Embryonic facial prominence (tissue), 1 donor: ENCODE results near the gene SLC45A1.

Source experiments
- DNase-seq: peaks from one replicate; pipeline ENCODE4 v3.0.0-alpha.2; 2016; ENCODE audit errors: extremely low spot score

SLC45A1 gene

DNA sequence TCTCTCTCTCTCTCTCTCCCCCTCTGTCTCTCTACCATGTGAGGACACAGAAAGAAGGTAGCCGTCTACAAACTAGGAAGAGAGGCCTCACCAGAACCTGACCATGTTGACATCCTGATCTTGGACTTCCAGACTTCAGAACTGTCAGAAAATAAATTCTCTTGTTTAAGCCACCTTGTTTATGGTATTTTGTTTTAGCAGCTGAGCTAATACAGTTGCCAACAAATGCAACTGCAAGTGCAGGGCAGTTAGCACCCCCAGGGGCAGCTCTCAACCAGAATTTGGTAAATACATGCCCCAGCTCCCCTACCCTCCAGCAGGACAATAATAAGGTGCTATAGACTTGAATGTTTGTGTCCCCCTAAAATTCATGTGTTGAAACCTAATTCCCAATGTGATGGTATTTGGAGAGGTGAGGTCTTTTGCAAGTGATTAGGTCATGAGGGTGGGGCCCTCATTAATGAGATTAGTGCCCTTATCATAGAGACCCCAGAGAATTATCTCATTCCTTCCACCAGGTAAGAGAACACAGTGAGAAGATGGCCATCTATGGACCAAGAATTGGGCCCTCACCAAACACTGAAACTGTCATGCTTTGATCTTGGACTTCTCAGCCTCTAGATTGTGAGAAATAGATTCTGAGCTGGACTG, 6.7 kb upstream of the SLC45A1 start:
- DNase-seq = no peak

DNA sequence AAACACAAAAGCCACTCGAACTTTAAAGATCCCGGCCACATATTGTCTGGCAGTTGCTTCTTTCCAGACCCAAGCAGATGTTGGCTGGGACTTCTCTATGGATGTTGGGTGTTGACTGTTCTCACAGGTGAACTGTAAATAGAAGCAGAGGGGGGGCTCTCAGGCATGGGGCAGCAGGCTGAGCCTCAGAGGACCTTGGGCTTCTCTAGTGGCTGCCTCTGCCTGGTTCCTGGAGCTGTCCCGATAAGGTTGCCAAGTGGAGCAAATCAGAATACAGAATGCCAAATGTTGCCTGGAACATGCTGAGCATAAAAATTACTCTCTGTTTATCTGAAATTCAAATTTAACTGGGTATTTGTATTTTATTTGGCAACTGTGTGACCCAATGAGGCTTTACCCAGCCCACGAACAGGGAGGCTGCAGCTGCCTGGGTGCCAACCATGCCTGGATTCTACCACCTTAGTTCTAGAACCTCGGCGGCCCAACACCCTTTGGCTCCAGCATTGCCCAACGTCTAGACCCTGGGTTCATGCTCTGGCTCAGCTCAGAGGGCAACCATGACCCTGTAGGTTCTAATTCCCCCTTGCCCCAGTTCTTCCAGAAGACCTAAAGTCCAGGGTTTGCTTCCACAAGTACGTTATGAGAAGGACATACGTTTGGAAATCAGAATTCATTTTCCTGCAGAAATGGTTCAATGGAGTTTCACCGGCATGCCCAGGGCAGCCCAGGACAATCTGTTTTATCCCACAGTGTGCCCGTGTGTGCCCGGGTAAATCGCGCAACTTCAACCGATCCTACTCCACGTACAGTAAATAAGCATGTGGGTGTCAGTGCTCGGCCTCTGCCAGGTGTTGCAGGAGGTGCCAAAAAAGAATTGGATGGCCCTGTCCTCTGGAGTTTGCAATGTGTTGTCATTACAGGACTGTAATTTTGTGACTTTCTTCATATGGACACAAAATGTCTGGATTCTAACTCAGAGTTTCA, 5.4 kb upstream of the SLC45A1 start:
- no peak for DNase-seq

DNA sequence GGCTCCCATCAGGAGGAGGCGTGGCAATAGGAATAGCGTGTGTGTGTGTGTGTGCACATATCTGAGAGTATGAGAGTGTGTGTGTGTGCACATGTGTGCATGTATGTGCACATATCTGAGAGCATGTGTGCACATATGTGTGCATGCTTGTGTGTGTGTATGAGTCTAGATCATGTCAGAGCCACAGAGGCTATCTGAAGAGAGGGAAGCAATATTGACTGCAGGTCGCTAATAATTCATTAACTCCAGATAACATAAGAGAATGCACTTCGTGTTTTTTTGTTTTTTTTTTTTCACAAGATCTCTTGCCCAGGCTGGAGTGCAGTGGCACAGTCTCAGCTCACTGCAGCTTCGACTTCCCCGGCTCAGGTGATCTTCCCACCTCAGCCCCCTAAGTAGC, 4.7 kb upstream of the SLC45A1 start:
- no peak for DNase-seq

DNA sequence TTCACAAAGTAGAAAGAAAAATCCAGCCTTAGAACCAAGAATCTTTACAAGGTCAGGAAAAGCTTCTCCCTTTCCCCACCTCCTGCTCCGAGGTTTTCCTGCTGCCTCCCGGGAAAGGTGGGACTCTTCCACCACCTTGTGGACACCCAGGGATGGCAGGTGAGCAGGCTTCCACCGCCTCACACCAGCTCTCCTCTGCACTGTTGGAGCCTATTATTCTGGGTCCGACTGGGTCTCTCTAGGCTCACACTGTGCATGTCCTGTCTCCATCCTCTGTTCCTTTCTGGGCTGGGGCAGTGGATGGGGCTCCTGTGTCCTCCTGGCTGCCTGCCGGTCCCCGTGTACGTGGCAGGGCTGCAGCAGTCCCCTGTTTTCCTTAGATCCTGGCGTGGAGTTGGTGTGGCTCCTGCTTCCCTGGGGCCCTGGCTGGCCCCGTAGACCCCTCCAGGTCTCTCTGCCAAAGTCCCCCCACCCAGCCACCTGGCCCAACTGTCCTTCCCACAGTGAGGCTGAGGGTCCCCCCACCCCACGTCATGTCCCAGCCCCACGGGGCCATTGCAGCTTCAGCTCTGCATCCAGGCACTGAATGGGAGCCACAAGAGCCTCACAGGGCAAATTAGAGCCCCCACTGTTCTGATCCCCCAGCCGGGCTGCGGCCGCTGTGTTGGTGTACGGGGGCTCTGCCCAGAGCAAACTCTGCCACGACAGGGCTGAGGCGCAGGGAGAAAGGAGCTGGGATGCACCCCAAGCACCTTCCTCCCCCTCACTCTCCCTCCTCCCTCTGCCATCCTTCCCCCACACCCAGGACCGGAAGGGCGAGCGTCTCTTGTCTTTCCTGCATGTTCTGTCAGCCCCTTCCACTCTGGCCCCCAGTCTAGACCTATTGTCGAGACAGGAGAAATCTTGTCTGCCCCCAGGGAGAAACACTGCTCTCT, 3.3 kb upstream of the SLC45A1 start:
- peak; percentile 56 for DNase-seq

DNA sequence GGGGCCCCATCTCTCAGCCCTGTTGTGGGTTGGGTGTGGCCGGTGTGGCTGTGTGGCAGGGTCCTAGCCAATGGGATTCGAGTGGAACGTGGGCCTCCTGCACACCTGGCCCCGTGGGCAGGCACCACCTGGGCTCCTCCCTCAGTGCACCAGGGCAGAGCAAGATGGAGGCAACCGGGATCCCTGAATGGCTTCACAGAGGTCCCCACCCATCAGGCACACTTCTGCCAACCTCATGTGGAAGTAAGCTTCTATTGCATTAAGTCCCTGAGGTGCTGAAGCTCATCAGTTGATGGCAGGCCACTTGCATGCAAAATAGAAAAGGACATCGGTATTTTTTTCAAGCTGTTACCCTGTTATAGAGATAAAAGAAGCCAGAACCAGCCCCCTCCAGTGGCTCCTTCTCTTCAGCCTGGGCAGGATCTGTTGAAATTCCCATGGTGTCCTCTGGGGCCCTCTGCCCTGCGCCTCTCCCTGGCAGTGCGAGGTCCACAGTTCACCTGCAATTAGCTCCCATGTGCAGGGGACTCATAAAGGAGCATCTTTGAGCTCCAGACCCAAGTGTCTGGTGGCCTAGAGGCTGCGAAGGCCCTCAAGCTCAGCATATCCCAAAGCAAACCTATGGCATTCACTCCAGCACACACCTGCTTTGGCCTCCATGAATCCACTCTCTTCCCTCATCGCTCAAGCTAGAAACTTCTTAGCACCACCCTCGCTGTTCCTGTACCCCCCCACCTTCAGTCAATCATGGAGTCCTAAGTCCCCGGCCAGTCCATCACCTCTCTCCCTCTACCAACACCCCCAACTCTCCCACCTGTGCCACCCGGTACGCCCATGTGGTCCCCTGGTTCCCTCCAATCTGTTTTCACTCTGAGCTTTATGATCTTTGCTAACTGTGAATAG, 2.1 kb upstream of the SLC45A1 start:
- DNase-seq = no peak

DNA sequence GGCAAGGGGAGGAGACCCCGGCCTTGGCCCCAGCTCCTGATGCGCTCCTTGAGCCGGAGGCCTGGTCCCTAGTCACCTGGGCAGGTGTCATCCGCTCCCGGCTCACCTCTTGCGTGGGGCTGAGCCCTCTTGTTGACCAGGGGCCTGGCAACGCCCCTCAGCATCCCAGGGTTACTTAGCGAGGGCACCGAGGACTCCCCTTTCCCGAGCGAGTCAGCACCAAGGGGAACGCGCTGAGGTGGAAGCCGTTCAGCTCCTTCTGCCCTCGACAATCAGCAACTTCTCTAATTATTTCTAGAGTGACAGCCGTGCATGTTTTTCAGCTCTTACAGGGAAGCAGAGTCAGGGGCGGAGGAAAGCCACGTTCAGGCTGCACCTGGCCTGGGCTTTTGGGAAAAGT, 522 bp downstream of the SLC45A1 start:
- DNase-seq = no peak

DNA sequence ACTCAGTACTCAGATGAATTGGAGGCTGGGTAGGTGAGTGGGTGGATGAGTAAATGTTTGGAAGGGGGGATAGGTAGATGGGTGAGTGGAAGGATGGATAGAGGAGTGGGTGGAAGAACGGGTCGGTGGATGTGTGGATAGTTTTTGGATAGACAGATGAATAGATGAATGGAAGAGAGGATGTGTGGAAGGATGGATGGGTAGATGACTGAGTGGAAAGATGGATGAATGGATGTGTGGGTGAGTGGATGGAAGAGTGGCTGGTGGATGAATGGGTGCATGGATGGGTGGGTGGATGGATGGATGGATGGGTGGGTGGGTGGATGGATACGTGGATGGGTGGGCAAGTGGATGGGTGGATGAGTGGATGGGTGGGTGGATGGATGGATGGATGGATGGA, 3.7 kb downstream of the SLC45A1 start:
- no peak for DNase-seq

DNA sequence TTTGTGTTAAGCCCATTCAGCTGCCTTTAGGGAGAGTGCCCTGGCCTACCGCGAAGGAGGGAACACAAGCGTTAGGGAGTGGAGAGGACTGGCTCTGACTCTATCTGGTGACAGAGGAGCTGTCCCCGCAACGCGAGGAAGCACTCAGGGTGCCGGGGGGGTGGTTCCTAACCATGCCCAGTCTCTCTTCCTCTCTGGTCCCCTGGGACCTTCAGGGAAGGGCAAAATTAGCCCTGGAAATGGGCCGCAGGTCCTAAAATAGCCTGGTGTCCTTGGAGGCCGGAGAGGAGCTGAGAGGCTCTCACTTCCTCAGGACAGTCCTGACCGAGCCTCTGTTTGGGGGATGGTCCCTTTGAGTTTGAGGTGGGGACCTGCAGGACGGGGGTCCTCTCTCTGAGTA, 5.8 kb downstream of the SLC45A1 start:
- no peak for DNase-seq

DNA sequence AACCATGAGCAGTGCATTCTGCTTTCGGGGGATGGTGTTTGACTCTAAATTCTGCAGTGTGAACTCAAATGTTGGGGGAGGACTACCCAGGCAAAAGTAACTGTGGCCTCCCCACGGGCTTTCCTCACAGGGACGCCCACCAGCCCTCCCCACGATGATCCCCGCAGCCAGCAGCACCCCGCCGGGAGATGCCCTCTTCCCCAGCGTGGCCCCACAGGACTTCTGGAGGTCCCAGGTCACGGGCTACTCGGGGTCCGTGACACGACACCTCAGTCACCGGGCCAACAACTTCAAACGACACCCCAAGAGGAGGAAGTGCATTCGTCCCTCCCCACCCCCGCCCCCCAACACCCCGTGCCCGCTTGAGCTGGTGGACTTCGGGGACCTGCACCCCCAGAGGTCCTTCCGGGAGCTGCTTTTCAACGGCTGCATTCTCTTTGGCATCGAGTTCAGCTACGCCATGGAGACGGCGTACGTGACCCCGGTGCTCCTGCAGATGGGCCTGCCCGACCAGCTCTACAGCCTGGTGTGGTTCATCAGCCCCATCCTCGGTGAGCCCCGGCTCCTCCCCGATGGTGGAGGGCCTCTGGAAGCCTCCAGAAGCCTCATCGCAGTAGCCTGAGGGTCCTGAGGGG, 6.4 kb downstream of the SLC45A1 start:
- no peak for DNase-seq

DNA sequence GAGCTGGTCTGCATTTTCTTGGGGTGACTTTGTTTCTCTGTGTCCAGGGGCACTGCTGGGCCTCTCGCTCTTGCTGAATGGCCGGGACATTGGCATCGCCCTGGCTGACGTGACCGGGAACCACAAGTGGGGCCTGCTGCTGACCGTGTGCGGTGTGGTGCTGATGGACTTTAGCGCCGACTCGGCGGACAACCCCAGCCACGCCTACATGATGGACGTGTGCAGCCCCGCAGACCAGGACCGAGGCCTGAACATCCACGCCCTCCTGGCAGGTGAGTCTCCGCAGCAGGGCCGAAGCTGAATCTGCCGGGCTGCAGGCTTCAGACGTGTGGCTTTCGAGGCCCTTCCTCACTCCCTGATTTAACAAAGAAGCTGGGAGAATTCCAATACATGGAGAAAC, 7.9 kb downstream of the SLC45A1 start:
- DNase-seq = no peak

DNA sequence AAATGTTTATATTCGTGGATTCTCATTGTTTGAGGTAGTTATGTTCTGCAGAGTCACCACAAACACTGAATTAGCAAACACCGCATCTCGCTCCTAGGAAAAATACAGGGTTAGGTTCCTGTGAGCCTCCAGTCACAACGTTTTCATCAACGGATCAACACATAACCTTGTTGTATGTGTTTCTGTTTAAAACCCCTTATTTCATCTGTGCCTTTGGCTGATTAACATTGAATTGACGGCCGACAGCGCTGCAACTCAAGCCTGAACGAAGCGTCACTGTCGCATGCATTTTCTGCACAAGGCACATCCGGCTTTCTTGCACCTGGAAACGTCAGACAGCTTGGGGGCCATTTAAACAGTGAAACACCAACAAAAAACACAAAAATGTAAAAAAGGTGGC, 8.4 kb downstream of the SLC45A1 start:
- DNase-seq = no peak

DNA sequence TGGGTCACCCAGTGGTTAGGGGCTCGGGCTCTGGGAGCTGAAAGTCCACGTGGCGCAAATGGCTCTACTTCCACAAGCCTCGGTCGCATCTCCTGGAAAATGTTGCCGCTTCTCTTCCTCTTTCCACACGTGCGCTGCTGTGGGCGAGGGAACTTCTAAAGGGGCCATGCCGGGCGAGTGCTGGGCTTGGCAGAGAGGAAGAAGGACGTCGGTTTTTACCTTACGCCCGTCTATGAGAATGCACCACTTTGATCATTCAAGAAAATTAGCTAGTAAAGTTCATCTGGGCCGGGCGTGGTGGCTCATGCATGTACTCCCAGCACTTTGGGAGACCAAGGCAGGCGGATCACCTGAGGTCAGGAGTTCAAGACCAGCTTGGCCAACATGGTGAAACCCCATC, 10.4 kb downstream of the SLC45A1 start:
- no peak for DNase-seq

DNA sequence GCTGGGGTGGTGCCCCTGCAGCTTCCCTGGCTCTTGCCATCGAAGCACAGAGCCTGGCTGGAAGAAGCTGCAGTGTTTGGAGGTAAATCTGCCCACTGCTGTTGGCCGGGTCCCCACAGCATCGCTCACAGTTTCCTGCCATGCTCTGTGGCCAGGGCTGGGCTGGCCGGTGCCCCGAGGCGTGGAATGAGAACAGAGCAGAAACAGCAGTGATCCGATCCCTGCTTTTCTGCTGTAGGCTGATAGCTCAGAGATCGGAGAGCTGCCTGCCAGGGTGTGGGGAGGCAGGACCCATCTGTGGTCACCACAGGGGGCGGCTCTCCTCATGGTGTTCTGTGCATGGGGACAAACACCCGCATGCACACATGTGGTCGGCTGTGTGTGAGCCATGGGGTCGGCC, 11.5 kb downstream of the SLC45A1 start:
- no peak for DNase-seq

DNA sequence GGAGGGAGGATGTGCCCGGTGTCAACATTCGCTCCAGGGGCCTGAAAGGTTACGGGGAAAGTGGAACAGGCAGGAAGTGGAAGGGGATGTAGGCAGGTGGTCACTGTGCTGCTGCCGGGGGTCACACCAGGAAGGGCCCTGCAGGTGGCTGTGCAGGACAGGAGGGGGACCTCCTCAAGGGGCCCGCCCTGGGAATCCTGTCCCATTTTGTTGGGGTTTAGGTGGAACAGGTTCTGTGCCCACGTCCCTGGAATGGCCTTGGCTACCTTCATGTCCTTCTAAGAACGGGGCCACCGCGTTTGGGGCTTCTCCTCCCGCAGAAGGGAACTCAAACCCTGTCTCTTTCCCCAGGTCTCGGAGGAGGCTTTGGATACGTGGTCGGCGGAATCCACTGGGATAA, 11.9 kb downstream of the SLC45A1 start:
- no peak for DNase-seq

DNA sequence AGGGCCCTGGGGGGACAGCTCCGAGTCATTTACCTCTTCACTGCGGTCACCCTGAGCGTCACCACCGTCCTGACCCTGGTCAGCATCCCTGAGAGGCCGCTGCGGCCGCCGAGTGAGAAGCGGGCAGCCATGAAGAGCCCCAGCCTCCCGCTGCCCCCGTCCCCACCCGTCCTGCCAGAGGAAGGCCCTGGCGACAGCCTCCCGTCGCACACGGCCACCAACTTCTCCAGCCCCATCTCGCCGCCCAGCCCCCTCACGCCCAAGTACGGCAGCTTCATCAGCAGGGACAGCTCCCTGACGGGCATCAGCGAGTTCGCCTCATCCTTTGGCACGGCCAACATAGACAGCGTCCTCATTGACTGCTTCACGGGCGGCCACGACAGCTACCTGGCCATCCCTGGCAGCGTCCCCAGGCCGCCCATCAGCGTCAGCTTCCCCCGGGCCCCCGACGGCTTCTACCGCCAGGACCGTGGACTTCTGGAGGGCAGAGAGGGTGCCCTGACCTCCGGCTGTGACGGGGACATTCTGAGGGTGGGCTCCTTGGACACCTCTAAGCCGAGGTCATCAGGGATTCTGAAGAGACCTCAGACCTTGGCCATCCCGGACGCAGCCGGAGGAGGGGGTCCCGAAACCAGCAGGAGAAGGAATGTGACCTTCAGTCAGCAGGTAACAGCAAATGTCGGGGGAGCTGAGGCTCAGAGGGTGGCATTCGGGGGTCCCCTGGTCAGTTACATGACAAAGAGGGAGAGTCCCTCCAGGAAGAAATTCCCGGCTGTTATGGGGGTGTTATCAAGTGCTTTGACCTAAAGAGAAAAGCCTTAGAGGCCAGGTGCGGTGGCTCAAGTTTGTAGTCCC, 12.6 kb downstream of the SLC45A1 start:
- no peak for DNase-seq

DNA sequence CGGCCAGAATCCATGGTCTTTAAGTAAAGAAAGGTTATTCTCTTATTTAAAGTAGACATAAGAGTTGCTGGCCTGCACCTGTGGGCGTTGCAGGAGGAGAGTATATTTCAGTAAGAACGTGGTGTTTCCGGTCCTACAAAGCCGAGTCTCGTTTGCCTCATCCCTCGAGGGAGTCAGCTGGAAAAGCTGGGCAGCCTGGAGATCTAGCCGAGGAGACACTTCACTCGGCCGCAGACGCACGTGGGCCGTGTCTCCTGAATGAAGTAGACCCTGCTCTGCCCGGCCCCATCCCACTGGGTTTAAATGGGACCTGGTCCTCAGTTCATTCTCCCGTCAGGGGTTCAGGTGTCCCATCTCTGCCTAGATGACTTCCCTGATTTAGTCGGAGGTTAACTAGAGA, 14.9 kb downstream of the SLC45A1 start:
- no peak for DNase-seq

DNA sequence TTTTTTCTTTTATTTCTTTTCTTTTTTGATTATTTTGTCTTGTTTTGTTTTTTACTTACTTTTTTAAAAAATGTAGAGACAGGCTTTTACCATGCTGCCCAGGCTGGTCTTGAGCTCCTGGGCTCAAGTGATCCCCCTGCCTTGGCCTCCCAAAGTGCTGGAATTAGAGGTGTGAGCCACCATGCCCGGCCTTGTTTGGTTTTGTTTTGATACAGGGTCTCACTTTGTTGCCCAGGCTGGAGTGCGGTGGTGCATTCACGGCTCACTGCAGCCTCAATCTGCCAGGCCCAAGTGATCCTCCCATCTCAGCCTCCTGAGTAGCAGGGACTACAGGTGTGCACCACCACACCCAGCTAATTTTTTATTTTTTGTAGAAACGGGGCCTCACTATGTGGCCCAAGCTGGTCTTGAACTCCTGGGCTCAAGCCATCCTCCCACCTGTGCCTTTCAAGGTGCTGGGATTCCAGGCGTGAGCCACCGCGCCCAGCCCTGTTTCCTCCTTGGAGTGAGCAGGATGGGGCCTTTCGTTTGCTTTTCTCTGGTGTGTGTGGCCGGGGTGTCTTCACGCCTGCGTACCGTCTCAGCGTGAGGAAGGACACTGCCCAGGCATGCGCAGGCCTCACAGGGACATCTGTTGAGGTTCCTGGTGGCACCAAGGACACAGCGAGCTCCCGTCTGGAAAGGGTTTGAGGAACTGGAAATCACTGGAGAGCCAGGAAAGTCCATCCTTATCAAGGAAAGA, 15.5 kb downstream of the SLC45A1 start:
- DNase-seq = no peak

DNA sequence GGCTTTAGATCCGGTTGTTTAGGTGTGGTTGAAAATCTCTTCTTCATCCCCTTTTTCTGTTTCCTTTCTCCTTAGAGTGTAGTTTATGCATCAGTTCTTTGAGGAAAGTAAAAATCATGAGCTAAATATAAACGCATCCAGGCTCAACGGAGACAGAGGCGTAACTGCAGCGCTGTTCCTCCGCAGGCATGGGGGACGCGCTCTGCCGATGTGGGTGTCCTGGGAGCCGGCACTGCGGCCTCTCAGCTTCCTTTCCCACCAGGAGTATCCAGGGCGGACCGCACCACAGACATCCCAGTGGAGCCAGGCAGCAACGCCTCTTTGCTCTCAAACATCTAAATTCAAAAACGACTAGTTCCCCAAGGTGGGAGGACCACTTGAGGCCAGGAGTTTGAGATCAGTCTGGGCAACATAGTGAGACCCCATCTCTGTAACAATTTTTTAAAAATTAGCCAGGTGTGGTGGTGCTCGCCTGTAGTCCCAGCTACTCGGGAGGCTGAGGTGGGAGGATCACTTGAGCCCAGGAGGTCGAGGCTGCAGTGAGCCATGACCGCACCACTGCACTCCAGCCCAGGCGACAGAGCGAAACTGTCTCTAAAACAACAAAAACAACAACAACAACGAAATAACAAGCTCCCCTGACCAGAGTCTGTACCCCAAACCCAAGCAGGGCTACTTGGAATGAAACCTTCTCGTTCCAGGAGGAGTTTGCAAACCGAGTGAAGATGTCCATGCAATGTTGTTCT, 16.4 kb downstream of the SLC45A1 start:
- no peak for DNase-seq
